Panc1 (cell line): ENCODE results near the gene CNNM2.

ENCODE experiments used
- CTCF ChIP-seq: fragments of 450-650 bp; IDR thresholded peaks from 2 replicates; pipeline ENCODE4 v1.5.1; 2017; ENCODE audit warnings: mild to moderate bottlenecking
- POLR2AphosphoS5 ChIP-seq: IDR thresholded peaks from 2 replicates; pipeline ENCODE4 v1.6.1; 2012; ENCODE audit warnings: mild to moderate bottlenecking, low read depth, low read length, moderate library complexity

GRCh38 chr10:102906507-102906906 lies 11.6 kb upstream of the CNNM2 start:
- no peak for TF ChIP-seq CTCF
- TF ChIP-seq POLR2AphosphoS5 = no peak
